Neural cell (in vitro differentiated cells): ENCODE data around the gene HS2ST1. TPM values are rescaled to one million over a fixed set of nuclear protein-coding genes. Genes with fewer than 3 reads are reported as not detected.

Source experiments
- H2AFZ ChIP-seq: fragments of 200-600, 300-800 bp; sonication (generic), shearing (Covaris generic); 2 replicates; pipeline ENCODE4 v1.6.0; 2014; ENCODE audit warnings: low read depth, mild to moderate bottlenecking, antibody characterized with exemption, low read length, moderate library complexity
- H3F3A ChIP-seq: fragments of 200-600 bp; shearing (Covaris generic); 2 replicates; pipeline ENCODE4 v1.6.1; 2016; ENCODE audit warnings: mild to moderate bottlenecking, moderate library complexity, mixed read lengths, antibody characterized with exemption, low read length; ENCODE audit not compliant: insufficient read depth, poor library complexity, severe bottlenecking
- H3K27ac ChIP-seq: fragments of 200-600, 300-800 bp; sonication (generic), shearing (Covaris generic); 2 replicates; pipeline ENCODE4 v1.5.1; 2014; ENCODE audit warnings: mild to moderate bottlenecking, low read length, moderate library complexity
- H3K27me3 ChIP-seq: fragments of 300-800, 200-600 bp; sonication (generic), shearing (Covaris generic); 2 replicates; pipeline ENCODE4 v1.6.0; 2014; ENCODE audit warnings: mild to moderate bottlenecking, low read depth, low read length, moderate library complexity; ENCODE audit not compliant: insufficient read depth
- H3K36me3 ChIP-seq: fragments of 300-800, 200-600 bp; sonication (generic), shearing (Covaris generic); 2 replicates; pipeline ENCODE4 v1.5.1; 2014; ENCODE audit warnings: mild to moderate bottlenecking, antibody characterized with exemption, low read length, moderate library complexity; ENCODE audit not compliant: insufficient read depth
- H3K4me2 ChIP-seq: fragments of 300-800, 200-600 bp; sonication (generic), shearing (Covaris generic); 2 replicates; pipeline ENCODE4 v1.6.0; 2014; ENCODE audit warnings: mild to moderate bottlenecking, low read length
- H3K4me3 ChIP-seq: fragments of 300-800, 200-600 bp; sonication (generic), shearing (Covaris generic); 2 replicates; pipeline ENCODE4 v1.5.1; 2014; ENCODE audit warnings: mild to moderate bottlenecking, low read length, moderate library complexity
- H3K79me2 ChIP-seq: fragments of 200-600 bp; shearing (Covaris generic); replicated peaks from 2 replicates; pipeline ENCODE4 v1.6.0; 2014; ENCODE audit warnings: mild to moderate bottlenecking, low read length, moderate library complexity; ENCODE audit not compliant: insufficient read depth
- H3K9ac ChIP-seq: fragments of 300-800, 200-600 bp; sonication (generic), shearing (Covaris generic); 2 replicates; pipeline ENCODE4 v1.6.1; 2016; ENCODE audit warnings: mild to moderate bottlenecking, low read length, mixed read lengths
- H3K9me2 ChIP-seq: fragments of 200-600 bp; shearing (Covaris generic); 2 replicates; pipeline ENCODE4 v1.6.1; 2016; ENCODE audit warnings: mild to moderate bottlenecking, low read length, mixed read lengths; ENCODE audit not compliant: insufficient read depth
- H3K9me3 ChIP-seq: fragments of 200-600, 300-800 bp; sonication (generic), shearing (Covaris generic); 2 replicates; pipeline ENCODE4 v1.6.1; 2016; ENCODE audit warnings: mild to moderate bottlenecking, mixed run types, low read length, moderate library complexity, mixed read lengths
- H4K20me1 ChIP-seq: fragments of 200-600 bp; shearing (Covaris generic); 2 replicates; pipeline ENCODE4 v1.6.1; 2016; ENCODE audit warnings: mild to moderate bottlenecking, mixed run types; ENCODE audit not compliant: insufficient read depth
- CTCF ChIP-seq: fragments of 450-650 bp; IDR thresholded peaks from 2 replicates; pipeline ENCODE4 v1.5.1; 2014; ENCODE audit warnings: antibody characterized with exemption, mild to moderate bottlenecking, moderate library complexity; ENCODE audit not compliant: poor library complexity, severe bottlenecking
- EP300 ChIP-seq: fragments of 450-650 bp; conservative IDR thresholded peaks from 2 replicates; pipeline ENCODE4 v1.6.1; 2014; ENCODE audit warnings: antibody characterized with exemption, mild to moderate bottlenecking, moderate library complexity; ENCODE audit not compliant: poor library complexity, severe bottlenecking
- EZH2 ChIP-seq: fragments of 200-600, 300-800 bp; shearing (Covaris generic), sonication (generic); IDR thresholded peaks from 2 replicates; pipeline ENCODE4 v1.6.1; 2014; ENCODE audit warnings: antibody characterized with exemption, low read length, borderline replicate concordance, mild to moderate bottlenecking; ENCODE audit not compliant: insufficient read depth, poor library complexity, severe bottlenecking
- MXI1 ChIP-seq: fragments of 450-650 bp; conservative IDR thresholded peaks from 2 replicates; pipeline ENCODE4 v1.6.1; 2014; ENCODE audit warnings: antibody characterized with exemption, mild to moderate bottlenecking; ENCODE audit not compliant: poor library complexity, severe bottlenecking
- POLR2AphosphoS5 ChIP-seq: IDR thresholded peaks from 2 replicates; pipeline ENCODE4 v1.6.1; 2012
- RAD21 ChIP-seq: fragments of 450-650 bp; conservative IDR thresholded peaks from 2 replicates; pipeline ENCODE4 v1.6.1; 2014; ENCODE audit warnings: antibody characterized with exemption, mild to moderate bottlenecking, moderate library complexity
- REST ChIP-seq: IDR thresholded peaks from 2 replicates; pipeline ENCODE4 v1.6.1; 2012; ENCODE audit warnings: borderline replicate concordance
- SMC3 ChIP-seq: fragments of 450-650 bp; conservative IDR thresholded peaks from 2 replicates; pipeline ENCODE4 v1.6.1; 2014; ENCODE audit warnings: antibody characterized with exemption, mild to moderate bottlenecking, moderate library complexity; ENCODE audit not compliant: poor library complexity
- TAF1 ChIP-seq: IDR thresholded peaks from 2 replicates; pipeline ENCODE4 v1.6.1; 2012; ENCODE audit warnings: low read depth
- polyA plus RNA-seq: library from polyadenylated mRNA; depleted of rRNA; stranded (reverse); fragments of >200 nt; gene quantifications from 2 replicates; pipeline ENCODE4 v1.2.3, GENCODE V29; 2014

Gene HS2ST1
- polyA plus RNA-seq, 1 donor from 2014 or later, result 24.7 TPM

GRCh38 chr1:87129038-87129437 is 214.6 kb downstream of the HS2ST1 start:
- Histone ChIP-seq H3K27me3 (no peaks in the 10 kb centered on the region), H3K9me3 (no peaks in the 10 kb centered on the region), H3K4me3 (no peak overlapping the region), H3F3A (no peaks in the 10 kb centered on the region), H3K9me2 (no peaks in the 10 kb centered on the region), H3K36me3 (no peaks in the 10 kb centered on the region), H3K9ac (no peak overlapping the region), H3K4me2 (no peak overlapping the region), H3K27ac (no peak overlapping the region), H2AFZ (no peak overlapping the region), H4K20me1 (no peaks in the 10 kb centered on the region), H3K79me2 (no peaks in the 10 kb centered on the region)
- TF ChIP-seq EP300 (no peak), POLR2AphosphoS5 (no peak), REST (no peak), RAD21 (no peak), CTCF (no peak), MXI1 (no peak), TAF1 (no peak), EZH2 (no peak), SMC3 (no peak)

- no peaks in the 10 kb centered on the region for H3K27me3 ChIP-seq
- H3K9me2 ChIP-seq, result no peaks in the 10 kb centered on the region
- H3F3A ChIP-seq, result no peaks in the 10 kb centered on the region
- no peaks in the 10 kb centered on the region for H4K20me1 ChIP-seq
- TF ChIP-seq EP300, result no peak
- no peak for TF ChIP-seq SMC3
- TF ChIP-seq EZH2, result no peak
- no peak for TF ChIP-seq CTCF
- TF ChIP-seq POLR2AphosphoS5, result no peak
- no peak for TF ChIP-seq MXI1
- TF ChIP-seq REST, result no peak
- no peak overlapping the region for H2AFZ ChIP-seq
- H3K9ac ChIP-seq, result no peak overlapping the region
- H3K27ac ChIP-seq, result no peak overlapping the region
- no peaks in the 10 kb centered on the region for H3K36me3 ChIP-seq
- H3K79me2 ChIP-seq, result no peaks in the 10 kb centered on the region
- no peak overlapping the region for H3K4me2 ChIP-seq
- no peaks in the 10 kb centered on the region for H3K9me3 ChIP-seq
- no peak overlapping the region for H3K4me3 ChIP-seq
These were observed 215.2 kb downstream of the HS2ST1 start for GRCh38 chr1:87129606-87130005.
